ENCODE measurements around the gene HEPACAM.

HEPACAM gene

GRCh38 chr11:124880958-124881357 is 54.9 kb downstream of the HEPACAM start:
- H3K9me2 ChIP-seq (replicated peaks; ENCODE audit: insufficient read depth, low read length), result no peaks in the 10 kb centered on the region
- no peaks in the 10 kb centered on the region for H3K27me3 ChIP-seq (ENCODE audit: low read length)
- no peak for TF ChIP-seq CTCF (IDR thresholded peaks at IDR 0.05; ENCODE audit: insufficient read depth, low read length, poor library complexity, severe bottlenecking)
- no peak for TF ChIP-seq EZH2phosphoT487 (conservative IDR thresholded peaks at IDR 0.05; ENCODE audit: low read length)
- no peaks in the 10 kb centered on the region for H3K36me3 ChIP-seq (ENCODE audit: low read length)
- no peaks in the 10 kb centered on the region for H3K79me2 ChIP-seq (ENCODE audit: insufficient read depth, low read length)
- no peak overlapping the region for H3K9ac ChIP-seq (ENCODE audit: low read length)
- no peak overlapping the region for H3K4me2 ChIP-seq (ENCODE audit: low read depth, low read length, poor library complexity, severe bottlenecking)
- no peak overlapping the region for H3K4me3 ChIP-seq (ENCODE audit: insufficient read depth, low read length, poor library complexity, severe bottlenecking)
- no peak overlapping the region for H3K27ac ChIP-seq (ENCODE audit: low read depth, low read length)
- H3K9me3 ChIP-seq (ENCODE audit: insufficient read depth, low read length), result no peaks in the 10 kb centered on the region
- H4K20me1 ChIP-seq (ENCODE audit: low read depth, low read length), result no peaks in the 10 kb centered on the region
- H2AFZ ChIP-seq (ENCODE audit: low read depth, low read length, severe bottlenecking), result no peak overlapping the region
- H3F3A ChIP-seq (ENCODE audit: insufficient read depth), result no peaks in the 10 kb centered on the region

GRCh38 chr11:124880290-124880611 is 55.6 kb downstream of the HEPACAM start:
- H3F3A ChIP-seq (ENCODE audit: insufficient read depth), result no peaks in the 10 kb centered on the region
- no peaks in the 10 kb centered on the region for H4K20me1 ChIP-seq (ENCODE audit: low read depth, low read length)
- no peaks in the 10 kb centered on the region for H3K9me3 ChIP-seq (ENCODE audit: insufficient read depth, low read length)
- H3K79me2 ChIP-seq (ENCODE audit: insufficient read depth, low read length), result no peaks in the 10 kb centered on the region
- no peak overlapping the region for H3K4me3 ChIP-seq (ENCODE audit: insufficient read depth, low read length, poor library complexity, severe bottlenecking)
- no peak overlapping the region for H3K27ac ChIP-seq (ENCODE audit: low read depth, low read length)
- H3K36me3 ChIP-seq (ENCODE audit: low read length), result no peaks in the 10 kb centered on the region
- no peak overlapping the region for H3K9ac ChIP-seq (ENCODE audit: low read length)
- TF ChIP-seq CTCF (IDR thresholded peaks at IDR 0.05; ENCODE audit: insufficient read depth, low read length, poor library complexity, severe bottlenecking) (no peak), EZH2phosphoT487 (conservative IDR thresholded peaks at IDR 0.05; ENCODE audit: low read length) (no peak)
- no peak overlapping the region for H3K4me2 ChIP-seq (ENCODE audit: low read depth, low read length, poor library complexity, severe bottlenecking)
- no peak overlapping the region for H2AFZ ChIP-seq (ENCODE audit: low read depth, low read length, severe bottlenecking)
- H3K9me2 ChIP-seq (replicated peaks; ENCODE audit: insufficient read depth, low read length), result no peaks in the 10 kb centered on the region
- H3K27me3 ChIP-seq (ENCODE audit: low read length), result no peaks in the 10 kb centered on the region

- H3K79me2 ChIP-seq (ENCODE audit: insufficient read depth, low read length), result no peaks in the 10 kb centered on the region
- H3K9me2 ChIP-seq (replicated peaks; ENCODE audit: insufficient read depth, low read length), result no peaks in the 10 kb centered on the region
- no peak overlapping the region for H2AFZ ChIP-seq (ENCODE audit: low read depth, low read length, severe bottlenecking)
- no peaks in the 10 kb centered on the region for H3K36me3 ChIP-seq (ENCODE audit: low read length)
- H3F3A ChIP-seq (ENCODE audit: insufficient read depth), result no peaks in the 10 kb centered on the region
- H3K4me3 ChIP-seq (ENCODE audit: insufficient read depth, low read length, poor library complexity, severe bottlenecking), result no peak overlapping the region
- H3K4me2 ChIP-seq (ENCODE audit: low read depth, low read length, poor library complexity, severe bottlenecking), result no peak overlapping the region
- no peaks in the 10 kb centered on the region for H4K20me1 ChIP-seq (ENCODE audit: low read depth, low read length)
- H3K27ac ChIP-seq (ENCODE audit: low read depth, low read length), result no peak overlapping the region
- TF ChIP-seq EZH2phosphoT487 (conservative IDR thresholded peaks at IDR 0.05; ENCODE audit: low read length) (no peak), CTCF (IDR thresholded peaks at IDR 0.05; ENCODE audit: insufficient read depth, low read length, poor library complexity, severe bottlenecking) (no peak)
- H3K9ac ChIP-seq (ENCODE audit: low read length), result no peak overlapping the region
- H3K9me3 ChIP-seq (ENCODE audit: insufficient read depth, low read length), result no peaks in the 10 kb centered on the region
- no peaks in the 10 kb centered on the region for H3K27me3 ChIP-seq (ENCODE audit: low read length)
Measured at GRCh38 chr11:124879493-124880289, 56.2 kb downstream of the HEPACAM start.

All from SU-DHL-6 (cell line).